T-helper 9 cell (primary cell): ENCODE data around the gene GPX6.
"Not testable (repeated sequence)": the region's sequence is repeated elsewhere in the genome, so short reads cannot be mapped to it uniquely, and the experiment has no call there.

ENCODE experiments used
- DNase-seq: peaks from one replicate; pipeline ENCODE4 v3.0.0-alpha.2; 2020

The GPX6 gene

GRCh38 chr6:28480253-28480932, 35.2 kb downstream of the GPX6 start:
- no peak for DNase-seq

GRCh38 chr6:28478518-28478917, 37.1 kb downstream of the GPX6 start:
- DNase-seq, result no peak

- DNase-seq, result no peak
These were observed 41.0 kb downstream of the GPX6 start for GRCh38 chr6:28474441-28475219.

GRCh38 chr6:28469153-28469745, 46.3 kb downstream of the GPX6 start:
- not testable (repeated sequence) for DNase-seq

- DNase-seq, result no peak
These were observed 47.5 kb downstream of the GPX6 start for GRCh38 chr6:28468056-28468455.

- DNase-seq, result no peak
These were observed 53.2 kb downstream of the GPX6 start for GRCh38 chr6:28462401-28462800.

GRCh38 chr6:28458568-28458967, 57.0 kb downstream of the GPX6 start:
- no peak for DNase-seq
